NCI-H748 treated with DMSO at 0.1 percent for 48 hours (cell line): ENCODE data around the gene LHX8.
"Not testable (repeated sequence)": the region's sequence is repeated elsewhere in the genome, so short reads cannot be mapped to it uniquely, and the experiment has no call there.

Experiments used
- DNase-seq: peaks from one replicate; lab custom pipeline; 2025; lab: John Stamatoyannopoulos, UW

LHX8 gene

GRCh38 chr1:75132812-75133619 lies 1.2 kb upstream of the LHX8 start:
- no peak for DNase-seq

GRCh38 chr1:75134647-75135572 lies 722 bp downstream of the LHX8 start:
- DNase-seq: peak; percentile 52

GRCh38 chr1:75135573-75136194 lies 1.5 kb downstream of the LHX8 start:
- peak; percentile 61 for DNase-seq

- peak; percentile 61 for DNase-seq
Observed at GRCh38 chr1:75136195-75136815, 2.1 kb downstream of the LHX8 start.

GRCh38 chr1:75136921-75137641 lies 2.9 kb downstream of the LHX8 start:
- peak; percentile 20 for DNase-seq

- no peak for DNase-seq
Observed at GRCh38 chr1:75152092-75152491, 17.9 kb downstream of the LHX8 start.

GRCh38 chr1:75159154-75159553 lies 25.0 kb downstream of the LHX8 start:
- DNase-seq: no peak

- DNase-seq: no peak
Observed at GRCh38 chr1:75165264-75165663, 31.1 kb downstream of the LHX8 start.

- DNase-seq: no peak
Observed at GRCh38 chr1:75166821-75167220, 32.6 kb downstream of the LHX8 start.

- DNase-seq: no peak
Observed at GRCh38 chr1:75170011-75170410, 35.8 kb downstream of the LHX8 start.

GRCh38 chr1:75170981-75171380 lies 36.8 kb downstream of the LHX8 start:
- no peak for DNase-seq

GRCh38 chr1:75171876-75172275 lies 37.7 kb downstream of the LHX8 start:
- DNase-seq: no peak

GRCh38 chr1:75172556-75172955 lies 38.4 kb downstream of the LHX8 start:
- DNase-seq: no peak

- DNase-seq: no peak
Observed at GRCh38 chr1:75174031-75174760, 40.0 kb downstream of the LHX8 start.

GRCh38 chr1:75181214-75181955 lies 47.2 kb downstream of the LHX8 start:
- DNase-seq: not testable (repeated sequence)

GRCh38 chr1:75188892-75189291 lies 54.7 kb downstream of the LHX8 start:
- no peak for DNase-seq

GRCh38 chr1:75198163-75198562 lies 64.0 kb downstream of the LHX8 start:
- no peak for DNase-seq

GRCh38 chr1:75198761-75199160 lies 64.6 kb downstream of the LHX8 start:
- no peak for DNase-seq

GRCh38 chr1:75202751-75203150 lies 68.6 kb downstream of the LHX8 start:
- no peak for DNase-seq
